NT2/D1 (cell line): Measurements from ENCODE around the gene CERKL.

Experiments
- SUZ12 ChIP-seq: IDR thresholded peaks from 2 replicates; pipeline ENCODE4 v1.6.1; 2011; ENCODE audit not compliant: insufficient read length, insufficient read depth; ENCODE audit errors: extremely low read depth
- YY1 ChIP-seq: IDR thresholded peaks from 2 replicates; pipeline ENCODE4 v1.6.1; 2011; ENCODE audit not compliant: insufficient read length, insufficient read depth
- ZNF274 ChIP-seq: IDR thresholded peaks from 2 replicates; pipeline ENCODE4 v1.6.1; 2011; ENCODE audit warnings: mild to moderate bottlenecking, low read depth, low read length

DNA sequence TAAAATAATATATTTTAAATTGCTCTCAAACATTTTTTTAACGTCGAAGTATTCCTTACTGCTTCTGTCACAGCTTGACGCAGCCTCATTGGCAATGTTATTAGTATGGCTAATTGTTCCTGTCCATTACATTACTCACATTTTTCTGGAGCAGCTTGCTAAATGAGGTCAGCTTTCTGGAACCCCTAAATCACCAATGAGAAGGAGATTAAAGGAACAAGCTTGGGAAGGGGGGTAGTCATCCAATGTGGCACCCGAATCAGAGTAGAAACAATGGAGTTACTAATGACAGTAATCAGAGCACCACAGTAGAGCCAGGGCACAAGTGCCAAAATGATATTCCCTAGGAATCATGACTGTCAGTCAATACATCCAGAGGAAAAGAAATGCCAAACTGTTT lies 18.3 kb upstream of the CERKL start:
- TF ChIP-seq YY1 (no peak), ZNF274 (no peak), SUZ12 (no peak)
